ENCODE results near the gene RFX4.

DNA sequence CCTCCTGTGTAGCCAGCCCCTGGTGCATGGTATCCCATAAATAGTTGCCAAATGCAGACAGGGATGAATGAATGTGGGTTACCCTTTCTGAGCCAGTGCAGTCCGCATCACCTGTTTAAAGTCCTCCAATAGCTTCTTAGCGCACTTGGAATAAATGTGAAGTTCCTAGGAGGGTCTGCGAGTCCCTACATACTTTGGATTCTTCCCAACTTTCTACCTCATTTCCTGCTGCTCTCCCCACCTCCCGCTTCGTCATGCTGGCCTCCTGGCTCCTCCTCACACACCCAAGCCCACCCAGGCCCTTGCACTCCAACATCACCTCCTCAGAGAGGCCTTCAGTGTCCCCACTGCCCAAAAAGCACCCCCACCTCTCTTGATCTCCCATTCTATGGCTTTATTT lies 17.7 kb downstream of the RFX4 start:
- TF ChIP-seq MAFK (IDR thresholded peaks at IDR 0.05; ENCODE audit: low read length): no peak
- no peak for TF ChIP-seq PHF8 (IDR thresholded peaks at IDR 0.05; ENCODE audit: borderline replicate concordance, low read length)
- TF ChIP-seq SIRT6 (IDR thresholded peaks at IDR 0.05; ENCODE audit: low read depth, low read length): no peak
- no peak for TF ChIP-seq GABPA (tag; conservative IDR thresholded peaks at IDR 0.05; ENCODE audit: low read depth)
- TF ChIP-seq GTF2A2 (tag; IDR thresholded peaks at IDR 0.05): no peak
- TF ChIP-seq, protein P1, sequence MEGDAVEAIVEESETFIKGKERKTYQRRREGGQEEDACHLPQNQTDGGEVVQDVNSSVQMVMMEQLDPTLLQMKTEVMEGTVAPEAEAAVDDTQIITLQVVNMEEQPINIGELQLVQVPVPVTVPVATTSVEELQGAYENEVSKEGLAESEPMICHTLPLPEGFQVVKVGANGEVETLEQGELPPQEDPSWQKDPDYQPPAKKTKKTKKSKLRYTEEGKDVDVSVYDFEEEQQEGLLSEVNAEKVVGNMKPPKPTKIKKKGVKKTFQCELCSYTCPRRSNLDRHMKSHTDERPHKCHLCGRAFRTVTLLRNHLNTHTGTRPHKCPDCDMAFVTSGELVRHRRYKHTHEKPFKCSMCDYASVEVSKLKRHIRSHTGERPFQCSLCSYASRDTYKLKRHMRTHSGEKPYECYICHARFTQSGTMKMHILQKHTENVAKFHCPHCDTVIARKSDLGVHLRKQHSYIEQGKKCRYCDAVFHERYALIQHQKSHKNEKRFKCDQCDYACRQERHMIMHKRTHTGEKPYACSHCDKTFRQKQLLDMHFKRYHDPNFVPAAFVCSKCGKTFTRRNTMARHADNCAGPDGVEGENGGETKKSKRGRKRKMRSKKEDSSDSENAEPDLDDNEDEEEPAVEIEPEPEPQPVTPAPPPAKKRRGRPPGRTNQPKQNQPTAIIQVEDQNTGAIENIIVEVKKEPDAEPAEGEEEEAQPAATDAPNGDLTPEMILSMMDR (IDR thresholded peaks at IDR 0.05 in 2 of 3, conservative IDR thresholded peaks at IDR 0.05 in 1 of 3; ENCODE audit: insufficient read depth in 2 of 3, low read depth in 1 of 3, low read length in 3 of 3): no peak
